Heart left ventricle (tissue), 13 donors: ENCODE data around the gene TGFBR3L.

Experiments
- CTCF ChIP-seq, 12 donors: fragments of 200-600 bp; sonication (generic) in 4 of 12; IDR thresholded peaks; one replicate each; pipeline versions ENCODE4 v1.5.0 to v1.8.0; 2018 to 2022; ENCODE audit warnings: antibody characterized with exemption in 12 of 12, mild to moderate bottlenecking in 5 of 12
- POLR2A ChIP-seq, 2 donors: fragments of 450-650 bp; IDR thresholded peaks; one replicate each; pipeline ENCODE4 v1.6.1; 2017; ENCODE audit warnings: antibody characterized with exemption in 2 of 2, mild to moderate bottlenecking in 2 of 2, moderate library complexity in 2 of 2
- donor health status: ischemic (EF 13 %, LVEDD 7.1; RV severe dilation, severe dysfunction).
- donor health status: DM: no; HTN: yes; CAD: no.
- donor health status: DM: no; HTN: no; CAD: no.
- donor health status: ischemic (EF 25% LVEDD 6.9; RV normal size, moderate dysfunction).
- donor health status: ischemic (EF 25% LVEDD 5.7; RV mildly dilated, moderate dysfunction).
- donor health status: ischemic (EF 35%, LVEDD 5.7; RV mildly dilated, moderate dysfunction).
- donor health status: nonischemic (EF 11% LVEDD 7.7; RV severe dilation, severe dysfunction).
- donor health status: DM: yes; HTN: yes; CAD: no.
- donor health status: PGD.
- donor health status: ischemic (EF 29% LVEDD 5.4; RV normal size, mild dysfunction).
- donor health status: nonischemic (EF 23%, LVEDD 6.1; RV moderate dilation, normal function).

- TF ChIP-seq CTCF (IDR thresholded peaks at IDR 0.05) (no peak), POLR2A (IDR thresholded peaks at IDR 0.05) (no peak)
These were observed 20.1 kb downstream of the TGFBR3L start for GRCh38 chr19:7934766-7935165.
